Measurements from ENCODE around the gene GPR18. TPM values are rescaled to one million over a fixed set of nuclear protein-coding genes. Genes with fewer than 3 reads are reported as not detected.

The GPR18 gene
- total RNA-seq, 1 donor from 2014 or later, result not detected

DNA sequence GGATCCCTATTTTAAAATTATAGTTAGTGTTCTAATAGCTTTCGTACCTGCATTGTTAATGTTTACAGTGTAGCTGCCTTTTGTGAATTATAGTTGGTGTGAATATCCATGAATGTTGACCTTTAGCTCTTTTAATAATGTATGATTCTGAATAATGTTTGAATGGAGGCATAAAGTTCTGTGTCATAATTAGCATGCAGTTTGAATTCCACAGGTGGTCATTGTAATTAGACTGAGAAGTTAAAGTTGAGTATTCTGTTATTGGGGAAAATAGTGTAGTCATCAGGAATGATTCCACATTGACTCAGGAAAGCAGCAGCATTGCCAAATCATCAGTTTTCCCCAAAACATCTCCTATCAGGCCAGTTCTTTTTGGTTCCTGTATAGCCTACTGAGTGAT is 12.1 kb downstream of the GPR18 start:
- no peak overlapping the region for H2AFZ ChIP-seq (replicated peaks)
- no peaks in the 10 kb centered on the region for H3K9me3 ChIP-seq (ENCODE audit: low read depth)
- H3K4me1 ChIP-seq, result no peaks in the 10 kb centered on the region
- Mint-ChIP-seq H3K9me3 (peaks cover 5% of the 10 kb centered on the region), H3K27me3 (ENCODE audit: insufficient read depth, low read depth) (peaks cover 6% of the 10 kb centered on the region), H3K27ac (no peak overlapping the region), H3K36me3 (peaks cover 29% of the 10 kb centered on the region), H3K4me1 (peaks cover 2% of the 10 kb centered on the region), H3K4me3 (no peak overlapping the region)
- H3K27me3 ChIP-seq, result no peaks in the 10 kb centered on the region
- DNase-seq (ENCODE audit: low spot score), result no peak
- H3K27ac ChIP-seq, result no peak overlapping the region
- peaks cover 16% of the 10 kb centered on the region for H3K36me3 ChIP-seq
- no peaks in the 10 kb centered on the region for H3K79me2 ChIP-seq (ENCODE audit: low read depth)
- no peaks in the 10 kb centered on the region for H3F3A ChIP-seq (ENCODE audit: low read depth)
- H4K20me1 ChIP-seq (ENCODE audit: low read depth), result no peaks in the 10 kb centered on the region
- H3K9ac ChIP-seq, result no peak overlapping the region
- no peak overlapping the region for H3K4me3 ChIP-seq
- TF ChIP-seq CTCF (IDR thresholded peaks at IDR 0.05), result no peak
- no peak for TF ChIP-seq EZH2 (IDR thresholded peaks at IDR 0.05)
- no peak for TF ChIP-seq EZH2phosphoT487 (IDR thresholded peaks at IDR 0.05)
- no peak overlapping the region for H3K4me2 ChIP-seq

DNA sequence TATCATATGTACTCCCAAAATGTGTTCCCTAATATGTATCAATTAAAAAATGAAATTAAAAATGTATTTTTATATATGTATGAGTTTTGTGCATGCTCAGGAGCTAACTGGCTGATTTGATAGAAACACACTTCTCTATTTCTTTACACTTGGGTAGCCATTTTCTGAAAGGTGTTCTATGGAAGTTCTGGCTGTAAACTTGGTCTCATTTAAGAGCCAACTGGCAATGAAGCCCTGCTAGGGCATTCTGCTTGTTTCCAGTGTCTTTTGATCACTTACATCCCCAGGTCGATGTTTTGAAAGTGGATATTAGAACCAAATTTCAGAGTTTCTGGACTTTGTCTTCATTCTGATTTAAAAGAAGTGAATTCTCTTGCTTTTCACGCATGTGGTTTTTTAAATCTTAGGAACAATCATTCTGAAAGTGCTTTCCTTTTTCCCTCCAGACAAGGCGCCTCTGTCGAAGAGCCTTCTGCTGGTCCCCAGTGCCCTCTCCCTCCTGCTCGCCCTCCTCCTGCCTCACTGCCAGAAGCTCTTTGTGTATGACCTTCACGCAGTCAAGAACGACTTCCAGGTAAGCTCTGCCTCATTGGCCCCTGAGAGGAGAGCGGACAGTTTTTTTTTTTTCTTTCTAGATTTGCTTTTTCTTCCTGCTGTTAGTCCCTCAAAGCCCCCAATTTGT is 20.1 kb downstream of the GPR18 start:
- Histone ChIP-seq H2AFZ (replicated peaks) (no peak overlapping the region), H3K27ac (no peak overlapping the region), H3K4me1 (no peaks in the 10 kb centered on the region), H3K27me3 (no peaks in the 10 kb centered on the region), H3K4me3 (no peak overlapping the region), H3F3A (ENCODE audit: low read depth) (no peaks in the 10 kb centered on the region), H3K4me2 (no peak overlapping the region), H4K20me1 (ENCODE audit: low read depth) (peaks cover 7% of the 10 kb centered on the region), H3K79me2 (ENCODE audit: low read depth) (peaks cover 31% of the 10 kb centered on the region), H3K36me3 (no peaks in the 10 kb centered on the region), H3K9me3 (ENCODE audit: low read depth) (no peaks in the 10 kb centered on the region), H3K9ac (no peak overlapping the region)
- no peaks in the 10 kb centered on the region for H3K27me3 Mint-ChIP-seq (ENCODE audit: insufficient read depth, low read depth)
- TF ChIP-seq EZH2phosphoT487 (IDR thresholded peaks at IDR 0.05), result no peak
- TF ChIP-seq CTCF (IDR thresholded peaks at IDR 0.05), result no peak
- TF ChIP-seq EZH2 (IDR thresholded peaks at IDR 0.05), result no peak
- no peak overlapping the region for H3K27ac Mint-ChIP-seq
- peaks cover 5% of the 10 kb centered on the region for H3K9me3 Mint-ChIP-seq
- peaks cover 4% of the 10 kb centered on the region for H3K4me1 Mint-ChIP-seq
- peaks cover 21% of the 10 kb centered on the region for H3K36me3 Mint-ChIP-seq
- DNase-seq (ENCODE audit: low spot score), result no peak
- no peak overlapping the region for H3K4me3 Mint-ChIP-seq

- Histone ChIP-seq H3K9ac (no peak overlapping the region), H3K4me3 (no peak overlapping the region), H3K4me2 (no peak overlapping the region), H3K4me1 (peaks cover 3% of the 10 kb centered on the region), H4K20me1 (ENCODE audit: low read depth) (peaks cover 42% of the 10 kb centered on the region), H3K79me2 (ENCODE audit: low read depth) (peaks cover 91% of the 10 kb centered on the region), H2AFZ (replicated peaks) (no peak overlapping the region), H3K9me3 (ENCODE audit: low read depth) (no peaks in the 10 kb centered on the region), H3K36me3 (no peaks in the 10 kb centered on the region), H3F3A (ENCODE audit: low read depth) (no peaks in the 10 kb centered on the region), H3K27me3 (no peaks in the 10 kb centered on the region), H3K27ac (no peak overlapping the region)
- H3K4me1 Mint-ChIP-seq, result peaks cover 6% of the 10 kb centered on the region
- no peak for DNase-seq (ENCODE audit: low spot score)
- no peak overlapping the region for H3K27ac Mint-ChIP-seq
- no peak overlapping the region for H3K4me3 Mint-ChIP-seq
- no peaks in the 10 kb centered on the region for H3K9me3 Mint-ChIP-seq
- no peak for TF ChIP-seq EZH2phosphoT487 (IDR thresholded peaks at IDR 0.05)
- no peak for TF ChIP-seq EZH2 (IDR thresholded peaks at IDR 0.05)
- TF ChIP-seq CTCF (IDR thresholded peaks at IDR 0.05), result no peak
- no peaks in the 10 kb centered on the region for H3K27me3 Mint-ChIP-seq (ENCODE audit: insufficient read depth, low read depth)
- H3K36me3 Mint-ChIP-seq, result peaks cover 10% of the 10 kb centered on the region
These were observed 26.5 kb downstream of the GPR18 start for GRCh38 chr13:99231721-99232120.

Measured in neural progenitor cell (in vitro differentiated cells).